WTC11 (cell line): ENCODE data around the gene TDRD6. TPM values are rescaled to one million over a fixed set of nuclear protein-coding genes. Genes with fewer than 3 reads are reported as not detected.
"Not testable (repeated sequence)": the region's sequence is repeated elsewhere in the genome, so short reads cannot be mapped to it uniquely, and the experiment has no call there.

Experiments used
- ATAC-seq: fragments of 200-7000 bp; cut with Tn5 transposase; 2 replicates; pipeline ENCODE4 v1.10.0; 2021; ENCODE audit warnings: mild to moderate bottlenecking, moderate library complexity
- CTCF ChIA-PET: fragments of 300-600 bp; sonication (Branson Sonifier 250); formaldehyde crosslinking; loops from one replicate; lab custom pipeline; 2021; ENCODE audit warnings: antibody characterized with exemption; lab: Charles Lee
- POLR2A ChIA-PET: fragments of 350-600 bp; sonication (Branson Sonifier 250); formaldehyde crosslinking; loops from one replicate; lab custom pipeline; 2021; ENCODE audit warnings: antibody characterized with exemption; lab: Charles Lee
- DNase-seq: peaks from one replicate; pipeline ENCODE4 v3.0.0; 2021; ENCODE audit warnings: low spot score
- H3K27ac Mint-ChIP-seq: 2 replicates; pipeline ENCODE4 v1.8.0; 2021; ENCODE audit warnings: mixed read lengths
- H3K27me3 Mint-ChIP-seq: 2 replicates; pipeline ENCODE4 v1.8.0; 2021; ENCODE audit warnings: low read depth, mild to moderate bottlenecking, moderate library complexity, mixed read lengths
- H3K36me3 Mint-ChIP-seq: 2 replicates; pipeline ENCODE4 v1.8.0; 2021; ENCODE audit warnings: mixed read lengths
- H3K4me1 Mint-ChIP-seq: 2 replicates; pipeline ENCODE4 v1.8.0; 2022; ENCODE audit warnings: mixed read lengths
- H3K4me3 Mint-ChIP-seq: 2 replicates; pipeline ENCODE4 v1.8.0; 2021; ENCODE audit warnings: mild to moderate bottlenecking, moderate library complexity, mixed read lengths
- H3K9me3 Mint-ChIP-seq: 2 replicates; pipeline ENCODE4 v1.8.0; 2021; ENCODE audit warnings: mixed read lengths
- ATF6 ChIP-seq: sonication (generic); formaldehyde crosslinking; IDR thresholded peaks from 2 replicates; pipeline ENCODE4 v1.8.1; 2023; ENCODE audit warnings: mild to moderate bottlenecking, missing genetic modification reagents
- E2F5 ChIP-seq: sonication (generic); formaldehyde crosslinking; IDR thresholded peaks from 2 replicates; pipeline ENCODE4 v1.8.1; 2022; ENCODE audit warnings: mild to moderate bottlenecking, moderate library complexity, missing genetic modification reagents
- FOXK1 ChIP-seq: sonication (generic); formaldehyde crosslinking; IDR thresholded peaks from 2 replicates; pipeline ENCODE4 v1.8.0; 2022; ENCODE audit warnings: mild to moderate bottlenecking, moderate library complexity, missing genetic modification reagents
- IRF2 ChIP-seq: sonication (generic); formaldehyde crosslinking; IDR thresholded peaks from 2 replicates; pipeline ENCODE4 v1.8.0; 2022; ENCODE audit warnings: low read depth, missing genetic modification reagents, borderline replicate concordance
- MXD4 ChIP-seq: fragments of 250-450 bp; sonication (Bioruptor Pico); IDR thresholded peaks from 2 replicates; pipeline ENCODE4 v1.8.0; 2021; ENCODE audit warnings: mild to moderate bottlenecking, moderate library complexity, borderline replicate concordance
- NR3C1 ChIP-seq: sonication (generic); formaldehyde crosslinking; conservative IDR thresholded peaks from 2 replicates; pipeline ENCODE4 v1.8.1; 2023; ENCODE audit warnings: low read depth, mild to moderate bottlenecking, missing genetic modification reagents
- SMAD4 ChIP-seq: sonication (generic); formaldehyde crosslinking; IDR thresholded peaks from 2 replicates; pipeline ENCODE4 v1.8.0; 2022; ENCODE audit warnings: mild to moderate bottlenecking, missing genetic modification reagents
- STAT6 ChIP-seq: sonication (generic); formaldehyde crosslinking; conservative IDR thresholded peaks from 2 replicates; pipeline ENCODE4 v1.8.1; 2023; ENCODE audit warnings: mild to moderate bottlenecking, low read depth, missing genetic modification reagents, moderate library complexity
- TEAD1 ChIP-seq: sonication (generic); formaldehyde crosslinking; IDR thresholded peaks from 2 replicates; pipeline ENCODE4 v1.8.0; 2022; ENCODE audit warnings: mild to moderate bottlenecking, missing genetic modification reagents
- ZNF121 ChIP-seq: sonication (generic); formaldehyde crosslinking; IDR thresholded peaks from 2 replicates; pipeline ENCODE4 v1.8.0; 2023; ENCODE audit warnings: missing genetic modification reagents
- ZNF281 ChIP-seq: sonication (generic); formaldehyde crosslinking; IDR thresholded peaks from 2 replicates; pipeline ENCODE4 v1.8.0; 2023; ENCODE audit warnings: mild to moderate bottlenecking, missing genetic modification reagents
- ZNF425 ChIP-seq: fragments of 250-450 bp; sonication (Bioruptor Pico); conservative IDR thresholded peaks from 2 replicates; pipeline ENCODE4 v1.9.0; 2021; ENCODE audit warnings: mild to moderate bottlenecking
- total RNA-seq: library from RNA; stranded (reverse); gene quantifications from 3 replicates; pipeline ENCODE4 v1.2.3, GENCODE V29; 2021

Gene TDRD6
- total RNA-seq, 1 experiment from 2014 or later = 0.04 TPM

- Mint-ChIP-seq H3K4me1 (peaks cover 19% of the 10 kb centered on the region), H3K27ac (no peak overlapping the region), H3K27me3 (no peaks in the 10 kb centered on the region; the same call in none of the 2 replicates), H3K36me3 (no peaks in the 10 kb centered on the region), H3K9me3 (peaks cover 9% of the 10 kb centered on the region), H3K4me3 (no peak overlapping the region)
- POLR2A ChIA-PET = no interaction called here
- DNase-seq (no peak), ATAC-seq (no peak)
- CTCF ChIA-PET = no interaction called here
- no peak for TF ChIP-seq NR3C1 (CRISPR knock-in tag)
- TF ChIP-seq IRF2 = no peak
- no peak for TF ChIP-seq SMAD4
- TF ChIP-seq MXD4 (CRISPR knock-in tag) = no peak
- TF ChIP-seq ZNF281 (CRISPR knock-in tag) = no peak
- no peak for TF ChIP-seq FOXK1 (CRISPR knock-in tag)
- TF ChIP-seq ZNF425 (CRISPR knock-in tag) = no peak
- TF ChIP-seq STAT6 = no peak
- TF ChIP-seq TEAD1 = no peak
- no peak for TF ChIP-seq ATF6 (CRISPR knock-in tag)
- no peak for TF ChIP-seq ZNF121
- TF ChIP-seq E2F5 (CRISPR knock-in tag) = no peak
Measured at GRCh38 chr6:46743425-46744158, 55.9 kb downstream of the TDRD6 start.

- H3K36me3 Mint-ChIP-seq, DNase-seq, ATAC-seq, H3K27me3 Mint-ChIP-seq, H3K9me3 Mint-ChIP-seq, H3K27ac Mint-ChIP-seq, POLR2A ChIA-PET, H3K4me3 Mint-ChIP-seq: not testable (repeated sequence)
- H3K4me1 Mint-ChIP-seq = peaks cover 25% of the 10 kb centered on the region
- CTCF ChIA-PET = interaction anchor here (1.0 kb wide), 1 partner anchor 9 kb away, joined by 3 read pairs; the partner anchor contains the start of gene PLA2G7
Measured at GRCh38 chr6:46744159-46744725, 56.6 kb downstream of the TDRD6 start.
